K562 (cell line): ENCODE results near the gene AZU1. TPM values are rescaled to one million over a fixed set of nuclear protein-coding genes. Genes with fewer than 3 reads are reported as not detected.

Experiments
- ATAC-seq: fragments of 200-7000 bp; cut with Tn5 transposase; 3 replicates; pipeline ENCODE4 v1.9.1; 2020; ENCODE audit warnings: moderate library complexity
- BruUV-seq: library from RNA; stranded (reverse); fragments of 400-500 nt; replicated peaks from 2 replicates; lab custom pipeline; 2021; lab: Mats Ljungman, UMichigan
- CTCF ChIA-PET: fragments of 300-600 bp; formaldehyde crosslinking; extraction: SDS; loops from one replicate; lab custom pipeline; 2021; ENCODE audit warnings: low intra/inter-chr PET ratio; lab: Yijun Ruan, JAX
- POLR2A ChIA-PET: fragments of 300-600, 350-650 bp; sonication (Branson Sonifier 250); formaldehyde crosslinking; extraction: SDS; loops from one replicate; lab custom pipeline; 2021; ENCODE audit warnings: antibody characterized with exemption, inconsistent platforms; lab: Yijun Ruan, JAX
- DNase-seq, 4 experiments: peaks; one replicate each; pipeline versions ENCODE4 v3.0.0 to v3.0.0-alpha.2; 2011 to 2018; ENCODE audit warnings: low spot score in 3 of 4, mixed read lengths in 3 of 4; ENCODE audit errors: extremely low read depth in 1 of 4
- FAIRE-seq: peaks from 2 replicates; lab custom pipeline; 2011; peaks lifted over from hg19 to GRCh38; lab: Jason Lieb, UNC
- H2AFZ ChIP-seq: 2 replicates; pipeline ENCODE4 v1.6.0; 2011; ENCODE audit warnings: low read depth, low read length, control low read depth, inconsistent platforms
- H3K27ac ChIP-seq: fragments of 200-600 bp; 3 replicates; pipeline ENCODE4 v1.8.0; 2011; ENCODE audit warnings: low read depth, mild to moderate bottlenecking, control low read depth, inconsistent platforms, low read length, moderate library complexity, mixed read lengths; ENCODE audit errors: extremely low read depth
- H3K27me3 ChIP-seq, 2 experiments: fragments of 300-600 bp in 1 of 2; 2 replicates in 1 of 2; 3 replicates in 1 of 2; pipeline versions ENCODE4 v1.6.0 to v1.8.0; 2011; ENCODE audit warnings: inconsistent platforms in 2 of 2, low read length in 2 of 2, mild to moderate bottlenecking in 1 of 2, mixed read lengths in 1 of 2, moderate library complexity in 1 of 2; ENCODE audit not compliant: control insufficient read depth in 2 of 2, insufficient read depth in 2 of 2
- H3K36me3 ChIP-seq: fragments of 300-600 bp; 3 replicates; pipeline ENCODE4 v1.8.0; 2011; ENCODE audit warnings: mild to moderate bottlenecking, low read length, inconsistent platforms; ENCODE audit not compliant: control insufficient read depth, insufficient read depth
- H3K4me1 ChIP-seq, 2 experiments: fragments of 200-600 bp in 1 of 2; replicated peaks in 1 of 2; 2 replicates in 1 of 2; 3 replicates in 1 of 2; pipeline versions ENCODE4 v1.5.1 to v1.8.0; 2011; ENCODE audit warnings: inconsistent platforms in 2 of 2, low read length in 2 of 2, mild to moderate bottlenecking in 1 of 2, mixed read lengths in 1 of 2, moderate library complexity in 1 of 2; ENCODE audit not compliant: control insufficient read depth in 2 of 2, insufficient read depth in 2 of 2
- H3K4me2 ChIP-seq: 2 replicates; pipeline ENCODE4 v1.6.1; 2011; ENCODE audit warnings: low read length, control low read depth, inconsistent platforms, mixed read lengths; ENCODE audit not compliant: insufficient read depth
- H3K4me3 ChIP-seq: fragments of 200-600 bp; sonication (generic), shearing (Covaris generic); 2 replicates; pipeline ENCODE4 v1.5.1; 2016; ENCODE audit warnings: control low read depth, inconsistent platforms
- H3K79me2 ChIP-seq: fragments of 200-600 bp; 3 replicates; pipeline ENCODE4 v1.8.0; 2011; ENCODE audit warnings: low read length, inconsistent platforms; ENCODE audit not compliant: control insufficient read depth, insufficient read depth
- H3K9ac ChIP-seq, 2 experiments: 2 replicates each; pipeline versions ENCODE4 v1.6.0 to v1.6.1; 2011; ENCODE audit warnings: low read depth in 2 of 2, low read length in 2 of 2, control low read depth in 1 of 2, inconsistent platforms in 1 of 2, mild to moderate bottlenecking in 1 of 2, mixed read lengths in 1 of 2; ENCODE audit not compliant: insufficient read depth in 1 of 2
- H3K9me1 ChIP-seq: one replicate; pipeline ENCODE4 v1.6.0; 2011; ENCODE audit warnings: inconsistent platforms, mild to moderate bottlenecking, low read length, moderate library complexity; ENCODE audit not compliant: control insufficient read depth, insufficient read depth
- H3K9me3 ChIP-seq: replicated peaks from 2 replicates; pipeline ENCODE4 v1.5.1; 2011; ENCODE audit warnings: low read depth, low read length, inconsistent platforms; ENCODE audit not compliant: control insufficient read depth, insufficient read depth
- H4K20me1 ChIP-seq: replicated peaks from 2 replicates; pipeline ENCODE4 v1.6.1; 2011; ENCODE audit warnings: low read length, inconsistent platforms, mixed read lengths; ENCODE audit not compliant: control insufficient read depth, insufficient read depth
- EP400 ChIP-seq: fragments of 450-650 bp; IDR thresholded peaks from 2 replicates; pipeline ENCODE4 v1.6.1; 2017; ENCODE audit warnings: antibody characterized with exemption, mild to moderate bottlenecking, moderate library complexity
- FOXP4 ChIP-seq: sonication (generic); formaldehyde crosslinking; IDR thresholded peaks from 2 replicates; pipeline ENCODE4 v1.8.0; 2022; ENCODE audit warnings: mild to moderate bottlenecking, missing genetic modification reagents, borderline replicate concordance
- MNT ChIP-seq, 2 experiments: fragments of 450-650 bp; conservative IDR thresholded peaks; 2 replicates each; pipeline ENCODE4 v1.6.1; 2017; ENCODE audit warnings: mild to moderate bottlenecking in 2 of 2, moderate library complexity in 2 of 2
- OTX1 ChIP-seq: fragments of 450-650 bp; formaldehyde crosslinking; IDR thresholded peaks from 2 replicates; pipeline ENCODE4 v1.4.0; 2022; ENCODE audit warnings: mild to moderate bottlenecking
- SIRT6 ChIP-seq: IDR thresholded peaks from one replicate; pipeline ENCODE4 v1.6.1; 2012; ENCODE audit warnings: low read depth, mild to moderate bottlenecking, control low read depth, inconsistent platforms, low read length, moderate library complexity
- USF1 ChIP-seq: sonication (generic); formaldehyde crosslinking; IDR thresholded peaks from 2 replicates; pipeline ENCODE4 v1.9.0; 2022; ENCODE audit warnings: mild to moderate bottlenecking, missing genetic modification reagents
- ZBTB33 ChIP-seq: sonication (generic); formaldehyde crosslinking; IDR thresholded peaks from 2 replicates; pipeline ENCODE4 v1.8.1; 2023; ENCODE audit warnings: mild to moderate bottlenecking, missing genetic modification reagents
- ZNF134 ChIP-seq: fragments of 250-450 bp; sonication (Bioruptor Pico); conservative IDR thresholded peaks from 2 replicates; pipeline ENCODE4 v1.4.0; 2020
- WGBS: fragments of 100-300 bp; shearing (Covaris generic); methylation state at CpG from one replicate; pipeline ENCODE4 v1.1.6; 2016; ENCODE audit warnings: low coverage, mixed read lengths; ENCODE audit not compliant: insufficient coverage; ENCODE audit errors: missing lambda C conversion rate; 5-methylcytosine and 5-hydroxymethylcytosine counted together
- in situ Hi-C: fragments of 300-500 bp; cut with MboI; formaldehyde crosslinking; loops from 4 replicates; pipeline ENCODE4 v1.15.0; 2018; ENCODE audit warnings: inconsistent platforms, mixed read lengths
- intact Hi-C: fragments of 100-400 bp; cut with micrococcal nuclease; formaldehyde crosslinking; loops from 2 replicates; pipeline ENCODE4 v1.14.2; 2022
- polyA plus RNA-seq, 8 experiments: library from polyadenylated mRNA; depleted of rRNA in 4 of 8; stranded (reverse) in 5 of 8; unstranded in 3 of 8; fragments of >200 nt; fragmentation: Nextera tagmentation in 2 of 8; fragmentation: Illumina TruSeq in 1 of 8; extraction: Ambion mirVana in 2 of 8; extraction: Trizol in 1 of 8; gene quantifications; 2 replicates each; pipeline versions ENCODE4 v1.2.1 to v1.2.3, GENCODE V29; 2011 to 2014; ENCODE audit warnings: inconsistent platforms in 1 of 8, missing spikeins in 1 of 8
- total RNA-seq, 7 experiments: library from RNA; depleted of rRNA in 6 of 7; stranded (reverse); fragments of >200 nt in 6 of 7; fragmentation: Illumina TruSeq in 2 of 7; extraction: Trizol in 2 of 7; gene quantifications; 2 replicates each; pipeline versions ENCODE4 v1.2.1 to v1.2.3, GENCODE V29; 2011 to 2021; ENCODE audit warnings: low replicate concordance in 1 of 7

AZU1 gene
- total and polyA plus RNA-seq, 9 of the 15 experiments (the other 6 are each of a cell fraction or from before 2014, with no cell fraction given) = 0.29 to 1.9 (median 0.59) TPM; not detected in 3

- TF ChIP-seq EP400 (no peak), ZNF134 (CRISPR knock-in tag) (no peak), SIRT6 (no peak), FOXP4 (no peak)
Observed at GRCh38 chr19:793806-794205, 33.8 kb upstream of the AZU1 start (continued).

GRCh38 chr19:795073-795611, 32.5 kb upstream of the AZU1 start:
- intact Hi-C loops (no loop called here), in situ Hi-C loops (no loop called here)
- H2AFZ ChIP-seq = no peak overlapping the region
- no peak overlapping the region; a peak in 1 of 4 replicates for H3K9ac ChIP-seq
- H3K9me1 ChIP-seq = peaks cover under 1% of the 10 kb centered on the region
- POLR2A ChIA-PET = no interaction called here
- H3K4me2 ChIP-seq = no peak overlapping the region
- peaks cover 3% of the 10 kb centered on the region; the same call in 1 of the 2 replicates for H3K9me3 ChIP-seq
- WGBS = 96% methylated on average over 23 of the region's 28 CpGs
- H4K20me1 ChIP-seq = peaks cover 21% of the 10 kb centered on the region
- H3K79me2 ChIP-seq = peaks cover 46% of the 10 kb centered on the region
- H3K27me3 ChIP-seq = no peaks in the 10 kb centered on the region
- DNase-seq (no peak), ATAC-seq (no peak), FAIRE-seq (no peak)
- CTCF ChIA-PET = no interaction called here
- no peak overlapping the region for H3K27ac ChIP-seq
- BruUV-seq = no TSS peak
- H3K4me1 ChIP-seq = peaks cover 34 to 81% of the 10 kb centered on the region in 2 experiments
- no peak overlapping the region for H3K4me3 ChIP-seq
- no peak for TF ChIP-seq MNT (conservative IDR thresholded peaks at IDR 0.05)
- no peak for TF ChIP-seq OTX1
- TF ChIP-seq USF1 = no peak
- TF ChIP-seq ZBTB33 (CRISPR knock-in tag) = peak; percentile 95
- H3K36me3 ChIP-seq = peaks cover 21% of the 10 kb centered on the region; the same call in 2 of the 3 replicates
